Measurements from ENCODE around the gene NPAS3. TPM values are rescaled to one million over a fixed set of nuclear protein-coding genes. Genes with fewer than 3 reads are reported as not detected.

Gene NPAS3
- total and polyA plus RNA-seq, 4 donors, result 0.07 to 0.09 (median 0.08) TPM; not detected in 1

DNA sequence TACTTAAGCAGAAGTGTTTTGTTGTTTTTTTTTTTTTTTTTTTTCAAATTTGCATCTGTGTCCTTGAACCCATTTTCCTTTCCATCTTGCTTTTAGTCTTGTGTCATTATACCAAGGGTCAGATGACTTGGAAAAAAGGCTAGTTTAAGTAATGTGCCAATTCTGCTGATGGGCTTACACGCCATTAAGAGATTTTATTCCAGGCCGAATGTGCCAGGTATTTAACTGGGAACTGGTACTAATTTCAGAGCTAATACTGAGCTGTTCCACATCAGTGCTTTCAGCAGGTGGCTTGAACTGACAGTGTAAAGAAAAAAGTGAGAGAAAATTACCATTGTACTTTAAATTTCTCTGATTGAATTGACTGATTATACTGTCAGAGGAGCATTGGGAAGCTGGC lies 224.9 kb downstream of the NPAS3 start (continued):
- TF ChIP-seq, protein P1, sequence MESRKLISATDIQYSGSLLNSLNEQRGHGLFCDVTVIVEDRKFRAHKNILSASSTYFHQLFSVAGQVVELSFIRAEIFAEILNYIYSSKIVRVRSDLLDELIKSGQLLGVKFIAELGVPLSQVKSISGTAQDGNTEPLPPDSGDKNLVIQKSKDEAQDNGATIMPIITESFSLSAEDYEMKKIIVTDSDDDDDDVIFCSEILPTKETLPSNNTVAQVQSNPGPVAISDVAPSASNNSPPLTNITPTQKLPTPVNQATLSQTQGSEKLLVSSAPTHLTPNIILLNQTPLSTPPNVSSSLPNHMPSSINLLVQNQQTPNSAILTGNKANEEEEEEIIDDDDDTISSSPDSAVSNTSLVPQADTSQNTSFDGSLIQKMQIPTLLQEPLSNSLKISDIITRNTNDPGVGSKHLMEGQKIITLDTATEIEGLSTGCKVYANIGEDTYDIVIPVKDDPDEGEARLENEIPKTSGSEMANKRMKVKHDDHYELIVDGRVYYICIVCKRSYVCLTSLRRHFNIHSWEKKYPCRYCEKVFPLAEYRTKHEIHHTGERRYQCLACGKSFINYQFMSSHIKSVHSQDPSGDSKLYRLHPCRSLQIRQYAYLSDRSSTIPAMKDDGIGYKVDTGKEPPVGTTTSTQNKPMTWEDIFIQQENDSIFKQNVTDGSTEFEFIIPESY (IDR thresholded peaks at IDR 0.05), result no peak
- TF ChIP-seq HNF4G (IDR thresholded peaks at IDR 0.05) (no peak), GABPA (IDR thresholded peaks at IDR 0.05 in 1 of 2, conservative IDR thresholded peaks at IDR 0.05 in 1 of 2) (no peak), NR2F2 (IDR thresholded peaks at IDR 0.05) (no peak), RXRA (IDR thresholded peaks at IDR 0.05) (no peak), HNF4A (conservative IDR thresholded peaks at IDR 0.05) (no peak), EGR1 (IDR thresholded peaks at IDR 0.05; ENCODE audit: low read depth in 2 of 2) (no peak), JUND (IDR thresholded peaks at IDR 0.05) (no peak)

DNA sequence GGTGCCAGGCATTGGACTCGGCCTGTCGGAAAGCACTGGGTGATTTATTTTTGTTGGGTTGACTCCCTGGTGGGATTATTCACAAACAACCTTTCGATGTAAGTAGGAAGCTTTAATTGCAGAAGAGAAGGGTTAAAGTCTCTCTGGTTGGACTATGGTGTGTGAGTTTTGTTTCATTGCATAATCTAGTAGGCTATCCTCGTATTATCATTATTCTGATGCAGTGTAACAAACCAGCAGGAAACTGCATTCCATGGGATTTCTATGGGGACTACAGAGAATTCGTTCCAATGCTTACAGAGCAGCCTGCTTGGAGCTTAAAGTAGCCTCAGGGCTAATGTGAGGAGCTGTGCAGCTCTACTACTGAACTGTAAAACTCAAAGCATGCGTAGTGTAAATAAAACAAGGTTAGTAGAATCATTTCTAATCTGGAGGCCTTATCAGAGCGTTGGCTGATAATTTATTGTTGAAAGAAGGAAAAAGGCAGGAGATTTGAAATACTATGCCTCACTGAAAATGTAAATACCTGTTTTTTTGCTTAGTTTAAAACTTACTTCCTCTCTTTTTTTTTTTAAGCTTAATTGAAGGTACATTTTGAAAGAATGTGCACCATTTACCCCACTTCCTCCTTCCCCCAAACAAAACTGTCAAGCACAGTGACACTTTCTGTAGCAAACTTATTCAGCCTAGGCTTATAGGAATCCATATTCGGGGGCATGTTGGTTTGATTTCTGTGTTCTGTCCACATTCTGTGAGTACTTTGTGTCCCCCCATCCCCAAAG lies 226.7 kb downstream of the NPAS3 start:
- no peak for DNase-seq (ENCODE audit: low spot score)
- no peak overlapping the region for H3K27ac ChIP-seq (ENCODE audit: low read depth in 1 of 2, low read length in 2 of 2)
- H3K9ac ChIP-seq (ENCODE audit: low read depth in 1 of 2, low read length in 2 of 2), result no peak overlapping the region
- WGBS, result 64% methylated on average over 8 of the region's 8 CpGs
- H3K36me3 ChIP-seq (ENCODE audit: control insufficient read depth in 4 of 4, insufficient read depth in 3 of 4, low read depth in 1 of 4, low read length in 3 of 4), result no peaks in the 10 kb centered on the region
- no peaks in the 10 kb centered on the region for H3K27me3 ChIP-seq (ENCODE audit: control insufficient read depth in 4 of 4, insufficient read depth in 4 of 4, low read length in 3 of 4)
- H3K9me3 ChIP-seq (ENCODE audit: control insufficient read depth in 4 of 4, low read length in 3 of 4), result no peaks in the 10 kb centered on the region
- no peak overlapping the region for H3K4me3 ChIP-seq (ENCODE audit: low read depth in 1 of 3, low read length in 3 of 3)
- no peaks in the 10 kb centered on the region for H3K4me1 ChIP-seq (ENCODE audit: control insufficient read depth in 4 of 4, insufficient read depth in 4 of 4, low read length in 3 of 4)
- TF ChIP-seq, protein P2, sequence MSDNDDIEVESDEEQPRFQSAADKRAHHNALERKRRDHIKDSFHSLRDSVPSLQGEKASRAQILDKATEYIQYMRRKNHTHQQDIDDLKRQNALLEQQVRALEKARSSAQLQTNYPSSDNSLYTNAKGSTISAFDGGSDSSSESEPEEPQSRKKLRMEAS (IDR thresholded peaks at IDR 0.05), result no peak
- TF ChIP-seq, protein P3, sequence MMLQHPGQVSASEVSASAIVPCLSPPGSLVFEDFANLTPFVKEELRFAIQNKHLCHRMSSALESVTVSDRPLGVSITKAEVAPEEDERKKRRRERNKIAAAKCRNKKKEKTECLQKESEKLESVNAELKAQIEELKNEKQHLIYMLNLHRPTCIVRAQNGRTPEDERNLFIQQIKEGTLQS (IDR thresholded peaks at IDR 0.05), result no peak
- TF ChIP-seq FOXA1 (IDR thresholded peaks at IDR 0.05) (no peak), GABPA (IDR thresholded peaks at IDR 0.05 in 1 of 2, conservative IDR thresholded peaks at IDR 0.05 in 1 of 2) (no peak), HNF4A (conservative IDR thresholded peaks at IDR 0.05) (no peak), EGR1 (IDR thresholded peaks at IDR 0.05; ENCODE audit: low read depth in 2 of 2) (no peak), FOXA2 (IDR thresholded peaks at IDR 0.05) (no peak), TAF1 (conservative IDR thresholded peaks at IDR 0.05) (no peak), JUND (IDR thresholded peaks at IDR 0.05) (no peak), HNF4G (IDR thresholded peaks at IDR 0.05) (no peak), RXRA (IDR thresholded peaks at IDR 0.05) (no peak), RAD21 (IDR thresholded peaks at IDR 0.05) (no peak), SP1 (IDR thresholded peaks at IDR 0.05) (no peak)
- TF ChIP-seq, protein P1 (IDR thresholded peaks at IDR 0.05), result no peak

DNA sequence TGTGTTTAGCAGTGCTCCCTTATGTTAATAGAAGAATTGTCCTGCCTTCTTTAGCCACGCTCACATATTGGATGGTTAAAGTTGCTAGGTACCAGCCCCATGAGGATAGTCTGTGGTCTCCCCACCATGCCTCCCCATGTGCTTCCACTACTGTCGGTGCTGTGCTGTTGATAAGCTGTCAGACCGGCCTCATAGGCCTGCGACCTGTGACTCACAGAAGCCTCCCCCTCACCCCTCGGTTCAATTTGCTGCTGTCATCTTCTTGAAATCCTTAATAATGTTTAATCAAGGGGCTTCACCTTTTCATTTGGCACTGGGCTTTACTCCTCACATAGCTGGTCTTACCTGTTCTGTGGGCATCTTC lies 227.2 kb downstream of the NPAS3 start:
- H3K4me1 ChIP-seq (ENCODE audit: control insufficient read depth in 4 of 4, insufficient read depth in 4 of 4, low read length in 3 of 4), result no peaks in the 10 kb centered on the region
- no peak for DNase-seq (ENCODE audit: low spot score)
- no peak overlapping the region for H3K9ac ChIP-seq (ENCODE audit: low read depth in 1 of 2, low read length in 2 of 2)
- H3K27me3 ChIP-seq (ENCODE audit: control insufficient read depth in 4 of 4, insufficient read depth in 4 of 4, low read length in 3 of 4), result no peaks in the 10 kb centered on the region
- H3K9me3 ChIP-seq (ENCODE audit: control insufficient read depth in 4 of 4, low read length in 3 of 4), result no peaks in the 10 kb centered on the region
- no peaks in the 10 kb centered on the region for H3K36me3 ChIP-seq (ENCODE audit: control insufficient read depth in 4 of 4, insufficient read depth in 3 of 4, low read depth in 1 of 4, low read length in 3 of 4)
- H3K4me3 ChIP-seq (ENCODE audit: low read depth in 1 of 3, low read length in 3 of 3), result no peak overlapping the region
- WGBS, result 80% methylated on average over 5 of the region's 5 CpGs
- H3K27ac ChIP-seq (ENCODE audit: low read depth in 1 of 2, low read length in 2 of 2), result no peak overlapping the region
- TF ChIP-seq HNF4G (IDR thresholded peaks at IDR 0.05) (no peak), SP1 (IDR thresholded peaks at IDR 0.05) (no peak), RXRA (IDR thresholded peaks at IDR 0.05) (no peak), EGR1 (IDR thresholded peaks at IDR 0.05; ENCODE audit: low read depth in 2 of 2) (no peak), HNF4A (conservative IDR thresholded peaks at IDR 0.05) (no peak), TAF1 (conservative IDR thresholded peaks at IDR 0.05) (no peak), RAD21 (IDR thresholded peaks at IDR 0.05) (no peak), GABPA (IDR thresholded peaks at IDR 0.05 in 1 of 2, conservative IDR thresholded peaks at IDR 0.05 in 1 of 2) (no peak), FOXA1 (IDR thresholded peaks at IDR 0.05) (no peak)
- TF ChIP-seq, protein P1 (IDR thresholded peaks at IDR 0.05), result no peak
- TF ChIP-seq, protein P4, sequence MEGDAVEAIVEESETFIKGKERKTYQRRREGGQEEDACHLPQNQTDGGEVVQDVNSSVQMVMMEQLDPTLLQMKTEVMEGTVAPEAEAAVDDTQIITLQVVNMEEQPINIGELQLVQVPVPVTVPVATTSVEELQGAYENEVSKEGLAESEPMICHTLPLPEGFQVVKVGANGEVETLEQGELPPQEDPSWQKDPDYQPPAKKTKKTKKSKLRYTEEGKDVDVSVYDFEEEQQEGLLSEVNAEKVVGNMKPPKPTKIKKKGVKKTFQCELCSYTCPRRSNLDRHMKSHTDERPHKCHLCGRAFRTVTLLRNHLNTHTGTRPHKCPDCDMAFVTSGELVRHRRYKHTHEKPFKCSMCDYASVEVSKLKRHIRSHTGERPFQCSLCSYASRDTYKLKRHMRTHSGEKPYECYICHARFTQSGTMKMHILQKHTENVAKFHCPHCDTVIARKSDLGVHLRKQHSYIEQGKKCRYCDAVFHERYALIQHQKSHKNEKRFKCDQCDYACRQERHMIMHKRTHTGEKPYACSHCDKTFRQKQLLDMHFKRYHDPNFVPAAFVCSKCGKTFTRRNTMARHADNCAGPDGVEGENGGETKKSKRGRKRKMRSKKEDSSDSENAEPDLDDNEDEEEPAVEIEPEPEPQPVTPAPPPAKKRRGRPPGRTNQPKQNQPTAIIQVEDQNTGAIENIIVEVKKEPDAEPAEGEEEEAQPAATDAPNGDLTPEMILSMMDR (IDR thresholded peaks at IDR 0.05; ENCODE audit: low read depth, low read length, missing input control), result no peak

Measured in liver (tissue), 9 donors.